ENCODE data around the gene COX7B2.

DNA sequence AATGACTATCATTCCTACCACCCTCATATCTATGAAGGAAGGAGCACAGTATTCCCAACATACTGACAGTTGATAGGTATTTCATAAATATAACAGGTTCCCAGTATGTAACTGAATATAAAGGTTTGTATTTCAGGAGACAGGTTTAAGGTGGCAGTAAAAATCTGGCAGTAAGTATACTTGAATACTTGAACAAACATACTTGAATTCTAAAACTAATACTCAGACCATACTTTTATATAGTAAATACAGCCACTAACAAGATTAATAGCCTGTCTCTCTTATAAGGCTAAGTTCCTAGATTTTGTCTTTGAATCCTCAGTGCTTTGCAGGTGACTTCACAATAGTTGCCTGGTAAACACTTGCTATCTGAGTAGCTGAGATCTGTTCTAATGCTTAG, 46.6 kb upstream of the COX7B2 start:
- TF ChIP-seq CTCF (conservative IDR thresholded peaks at IDR 0.05; ENCODE audit: low read length) (no peak), EZH2phosphoT487 (IDR thresholded peaks at IDR 0.05; ENCODE audit: borderline replicate concordance) (no peak)
